Endothelial cell of umbilical vein (primary cell): ENCODE measurements around the gene KIF26A.

ENCODE experiments used
- CTCF ChIP-seq, 2 donors: IDR thresholded peaks; 1 replicate in 1 of 2; 2 replicates in 1 of 2; pipeline ENCODE4 v1.5.1; 2011; ENCODE audit warnings: low read length in 2 of 2, mild to moderate bottlenecking in 2 of 2, moderate library complexity in 2 of 2, control low read depth in 1 of 2, inconsistent platforms in 1 of 2, low read depth in 1 of 2; ENCODE audit not compliant: insufficient read depth in 1 of 2; ENCODE audit errors: extremely low read depth in 1 of 2
- JUN ChIP-seq: IDR thresholded peaks from 2 replicates; pipeline ENCODE4 v1.6.1; 2011; ENCODE audit warnings: borderline replicate concordance, low read depth; ENCODE audit not compliant: insufficient read length, insufficient read depth
- POLR2AphosphoS5 ChIP-seq: IDR thresholded peaks from 2 replicates; pipeline ENCODE4 v1.6.1; 2012; ENCODE audit warnings: low read depth, mild to moderate bottlenecking, control low read depth, low read length, moderate library complexity; ENCODE audit not compliant: insufficient read depth

GRCh38 chr14:104150136-104151025 lies 12.0 kb downstream of the KIF26A start:
- TF ChIP-seq POLR2AphosphoS5 = no peak
- TF ChIP-seq JUN = no peak
- TF ChIP-seq CTCF (IDR thresholded peaks at IDR 0.05; ENCODE audit: extremely low read depth in 1 of 2, insufficient read depth in 1 of 2, low read depth in 1 of 2, low read length in 2 of 2) = peak; percentile 27 to 32
